Stimulated activated CD8-positive, alpha-beta memory T cell treated with anti-CD3 and anti-CD28 coated beads, Interleukin-2, amount 100 ng/mL, for 1 hour (primary cell): ENCODE data around the gene IL4R.
A peak's percentile ranks its signal among the peaks of the same experiment; 100 is the strongest.
"Not testable (repeated sequence)": the region's sequence is repeated elsewhere in the genome, so short reads cannot be mapped to it uniquely, and the experiment has no call there.

Experiments
- DNase-seq, 2 donors: peaks; one replicate each; pipeline ENCODE4 v3.0.0-alpha.2; 2020; ENCODE audit warnings: low read depth in 2 of 2

Gene IL4R

GRCh38 chr16:27379919-27380318, 66.1 kb downstream of the IL4R start:
- no peak for DNase-seq

- DNase-seq: no peak
Observed at GRCh38 chr16:27381236-27381635, 67.5 kb downstream of the IL4R start.

- no peak for DNase-seq
Observed at GRCh38 chr16:27381974-27382855, 68.4 kb downstream of the IL4R start.

GRCh38 chr16:27383556-27384243, 69.9 kb downstream of the IL4R start:
- DNase-seq: no peak

GRCh38 chr16:27384425-27384824, 70.7 kb downstream of the IL4R start:
- DNase-seq: no peak

GRCh38 chr16:27385398-27385797, 71.6 kb downstream of the IL4R start:
- DNase-seq: no peak

GRCh38 chr16:27386674-27387073, 72.9 kb downstream of the IL4R start:
- no peak for DNase-seq

- no peak for DNase-seq
Observed at GRCh38 chr16:27387724-27388123, 74.0 kb downstream of the IL4R start.

GRCh38 chr16:27389272-27389961, 75.6 kb downstream of the IL4R start:
- no peak for DNase-seq

- DNase-seq: no peak
Observed at GRCh38 chr16:27390151-27390550, 76.4 kb downstream of the IL4R start.

- DNase-seq: no peak
Observed at GRCh38 chr16:27392671-27393070, 78.9 kb downstream of the IL4R start.

- no peak for DNase-seq
Observed at GRCh38 chr16:27394516-27394915, 80.7 kb downstream of the IL4R start.

- not testable (repeated sequence) for DNase-seq
Observed at GRCh38 chr16:27398341-27398893, 84.6 kb downstream of the IL4R start.

- no peak for DNase-seq
Observed at GRCh38 chr16:27398894-27399853, 85.4 kb downstream of the IL4R start.

- DNase-seq: no peak
Observed at GRCh38 chr16:27399969-27400368, 86.2 kb downstream of the IL4R start.

GRCh38 chr16:27400751-27401620, 87.2 kb downstream of the IL4R start:
- no peak for DNase-seq

- peak; percentile 71 to 81 for DNase-seq
Observed at GRCh38 chr16:27401768-27402568, 88.2 kb downstream of the IL4R start, which contains the start of gene IL21R. Gene IL21R (plus strand): TSS chr16:27402174. CDS start chr16:27430072, 27,898 bp downstream.

GRCh38 chr16:27402569-27402963, 88.8 kb downstream of the IL4R start:
- DNase-seq: no peak

- DNase-seq: no peak
Observed at GRCh38 chr16:27402964-27403600, 89.3 kb downstream of the IL4R start.
